DND-41 (cell line): ENCODE measurements around the gene TERB1.

ENCODE experiments used
- ATAC-seq: fragments of 200-7000 bp; cut with Tn5 transposase; 3 replicates; pipeline ENCODE4 v1.9.1; 2021; ENCODE audit warnings: low read depth; ENCODE audit not compliant: insufficient read depth
- DNase-seq: peaks from one replicate; pipeline ENCODE4 v3.0.0-alpha.2; 2020
- H2AFZ ChIP-seq: 2 replicates; pipeline ENCODE4 v1.6.0; 2012; ENCODE audit warnings: low read depth, low read length
- H3K27ac ChIP-seq: 2 replicates; pipeline ENCODE4 v1.5.1; 2012; ENCODE audit warnings: low read length, inconsistent platforms
- H3K27me3 ChIP-seq: fragments of 200-600 bp; sonication (generic); 2 replicates; pipeline ENCODE4 v1.6.0; 2012; ENCODE audit warnings: low read length, mild to moderate bottlenecking, inconsistent platforms; ENCODE audit not compliant: insufficient read depth, poor library complexity
- H3K36me3 ChIP-seq: 2 replicates; pipeline ENCODE4 v1.5.1; 2012; ENCODE audit warnings: low read length, inconsistent platforms; ENCODE audit not compliant: insufficient read depth
- H3K4me1 ChIP-seq: 2 replicates; pipeline ENCODE4 v1.5.1; 2012; ENCODE audit warnings: mild to moderate bottlenecking, low read length; ENCODE audit not compliant: insufficient read depth
- H3K4me2 ChIP-seq: 2 replicates; pipeline ENCODE4 v1.6.0; 2012; ENCODE audit warnings: mild to moderate bottlenecking, moderate library complexity, low read length, inconsistent platforms; ENCODE audit not compliant: insufficient read depth
- H3K4me3 ChIP-seq, 2 experiments: fragments of 200-600 bp in 1 of 2; shearing (Covaris generic) in 1 of 2; 2 replicates each; pipeline ENCODE4 v1.5.1; 2012 to 2016; ENCODE audit warnings: inconsistent platforms in 2 of 2, low read length in 2 of 2, mild to moderate bottlenecking in 2 of 2, low read depth in 1 of 2, moderate library complexity in 1 of 2
- H3K79me2 ChIP-seq: 2 replicates; pipeline ENCODE4 v1.6.0; 2012; ENCODE audit warnings: low read length, inconsistent platforms; ENCODE audit not compliant: insufficient read depth
- H3K9ac ChIP-seq: 2 replicates; pipeline ENCODE4 v1.6.0; 2012; ENCODE audit warnings: low read depth, mild to moderate bottlenecking, inconsistent platforms, low read length, moderate library complexity
- H3K9me3 ChIP-seq: 2 replicates; pipeline ENCODE4 v1.5.1; 2012; ENCODE audit warnings: low read length, moderate library complexity, mild to moderate bottlenecking, inconsistent platforms; ENCODE audit not compliant: insufficient read depth, severe bottlenecking
- H4K20me1 ChIP-seq: 2 replicates; pipeline ENCODE4 v1.6.0; 2012; ENCODE audit warnings: low read length; ENCODE audit not compliant: insufficient read depth
- CTCF ChIP-seq: IDR thresholded peaks from 2 replicates; pipeline ENCODE4 v1.5.1; 2012; ENCODE audit warnings: borderline replicate concordance, low read length, moderate library complexity, mild to moderate bottlenecking; ENCODE audit not compliant: poor library complexity, severe bottlenecking; ENCODE audit errors: extremely low read depth
- EZH2 ChIP-seq: IDR thresholded peaks from 3 replicates; pipeline ENCODE4 v1.6.1; 2012; ENCODE audit warnings: borderline replicate concordance, low read depth, mild to moderate bottlenecking, moderate library complexity, low read length, inconsistent platforms; ENCODE audit not compliant: severe bottlenecking

The TERB1 gene

GRCh38 chr16:66842765-66843164, 41.4 kb upstream of the TERB1 start:
- no peaks in the 10 kb centered on the region for H3K79me2 ChIP-seq
- no peak for TF ChIP-seq EZH2
- no peak for TF ChIP-seq CTCF
- H4K20me1 ChIP-seq: no peaks in the 10 kb centered on the region
- H3K36me3 ChIP-seq: no peaks in the 10 kb centered on the region
- no peak overlapping the region for H3K27ac ChIP-seq
- DNase-seq: no peak
- H3K9ac ChIP-seq: no peak overlapping the region
- H2AFZ ChIP-seq: no peak overlapping the region
- H3K9me3 ChIP-seq: no peaks in the 10 kb centered on the region
- no peak overlapping the region for H3K4me2 ChIP-seq
- no peaks in the 10 kb centered on the region for H3K4me1 ChIP-seq
- no peak overlapping the region for H3K4me3 ChIP-seq
- no peaks in the 10 kb centered on the region for H3K27me3 ChIP-seq
- no peak for ATAC-seq

GRCh38 chr16:66841366-66841765, 40.0 kb upstream of the TERB1 start:
- H2AFZ ChIP-seq: no peak overlapping the region
- TF ChIP-seq CTCF (no peak), EZH2 (no peak)
- H3K9ac ChIP-seq: no peak overlapping the region
- H3K27ac ChIP-seq: no peak overlapping the region
- H3K4me3 ChIP-seq: no peak overlapping the region
- H3K79me2 ChIP-seq: no peaks in the 10 kb centered on the region
- no peak overlapping the region for H3K4me2 ChIP-seq
- ATAC-seq: no peak
- H4K20me1 ChIP-seq: no peaks in the 10 kb centered on the region
- H3K4me1 ChIP-seq: no peaks in the 10 kb centered on the region
- no peaks in the 10 kb centered on the region for H3K9me3 ChIP-seq
- no peaks in the 10 kb centered on the region for H3K27me3 ChIP-seq
- no peak for DNase-seq
- no peaks in the 10 kb centered on the region for H3K36me3 ChIP-seq

- no peaks in the 10 kb centered on the region for H4K20me1 ChIP-seq
- H3K79me2 ChIP-seq: no peaks in the 10 kb centered on the region
- H3K27ac ChIP-seq: no peak overlapping the region
- no peak overlapping the region for H3K4me3 ChIP-seq
- H3K9ac ChIP-seq: no peak overlapping the region
- no peaks in the 10 kb centered on the region for H3K27me3 ChIP-seq
- H2AFZ ChIP-seq: no peak overlapping the region
- ATAC-seq: no peak
- no peak overlapping the region for H3K4me2 ChIP-seq
- H3K4me1 ChIP-seq: no peaks in the 10 kb centered on the region
- H3K9me3 ChIP-seq: no peaks in the 10 kb centered on the region
- no peaks in the 10 kb centered on the region for H3K36me3 ChIP-seq
- no peak for DNase-seq
- TF ChIP-seq EZH2: no peak
- TF ChIP-seq CTCF: no peak
Observed at GRCh38 chr16:66840883-66841282, 39.5 kb upstream of the TERB1 start.

- TF ChIP-seq CTCF (no peak), EZH2 (no peak)
- H2AFZ ChIP-seq: no peak overlapping the region
- H3K4me1 ChIP-seq: peaks cover 10% of the 10 kb centered on the region
- no peaks in the 10 kb centered on the region for H3K9me3 ChIP-seq
- H3K79me2 ChIP-seq: peaks cover 10% of the 10 kb centered on the region
- H3K36me3 ChIP-seq: peaks cover 2% of the 10 kb centered on the region; the same call in 1 of the 2 replicates
- no peak for DNase-seq
- ATAC-seq: no peak
- H3K4me2 ChIP-seq: no peak overlapping the region
- H4K20me1 ChIP-seq: no peaks in the 10 kb centered on the region
- no peaks in the 10 kb centered on the region for H3K27me3 ChIP-seq
- H3K9ac ChIP-seq: no peak overlapping the region
- H3K4me3 ChIP-seq: no peak overlapping the region
- no peak overlapping the region for H3K27ac ChIP-seq
Observed at GRCh38 chr16:66834746-66835145, 33.4 kb upstream of the TERB1 start.
